Smooth muscle cell (in vitro differentiated cells): ENCODE data around the gene SLC14A1. TPM values are rescaled to one million over a fixed set of nuclear protein-coding genes. Genes with fewer than 3 reads are reported as not detected.

Experiments
- DNase-seq: peaks from one replicate; lab custom pipeline; 2025; ENCODE audit not compliant: unreplicated experiment; lab: John Stamatoyannopoulos, UW
- H2AFZ ChIP-seq: fragments of 200-600 bp; sonication (generic); 2 replicates; pipeline ENCODE4 v1.6.0; 2016; ENCODE audit warnings: antibody characterized with exemption, low read depth, mild to moderate bottlenecking
- H3F3A ChIP-seq: fragments of 200-600 bp; sonication (generic); 2 replicates; pipeline ENCODE4 v1.6.0; 2017; ENCODE audit warnings: antibody characterized with exemption, low read depth
- H3K27ac ChIP-seq: fragments of 200-600 bp; sonication (generic); 2 replicates; pipeline ENCODE4 v1.5.1; 2016; ENCODE audit warnings: low read depth, mild to moderate bottlenecking
- H3K27me3 ChIP-seq: fragments of 200-600 bp; sonication (generic); 2 replicates; pipeline ENCODE4 v1.6.1; 2016; ENCODE audit warnings: low read depth, mild to moderate bottlenecking
- H3K36me3 ChIP-seq: fragments of 200-600 bp; sonication (generic); 2 replicates; pipeline ENCODE4 v1.5.1; 2016; ENCODE audit warnings: low read depth
- H3K4me1 ChIP-seq: fragments of 200-600 bp; sonication (generic); 2 replicates; pipeline ENCODE4 v1.5.1; 2016; ENCODE audit warnings: low read depth
- H3K4me2 ChIP-seq: fragments of 200-600 bp; sonication (generic); 2 replicates; pipeline ENCODE4 v1.6.0; 2016; ENCODE audit warnings: mild to moderate bottlenecking
- H3K4me3 ChIP-seq: fragments of 200-600 bp; sonication (generic); 2 replicates; pipeline ENCODE4 v1.5.1; 2016; ENCODE audit warnings: mild to moderate bottlenecking
- H3K79me2 ChIP-seq: fragments of 200-600 bp; sonication (generic); 2 replicates; pipeline ENCODE4 v1.6.0; 2016; ENCODE audit warnings: low read depth, mild to moderate bottlenecking
- H3K9ac ChIP-seq: fragments of 200-600 bp; sonication (generic); 2 replicates; pipeline ENCODE4 v1.6.0; 2016; ENCODE audit warnings: low read depth
- H3K9me3 ChIP-seq: fragments of 200-600 bp; sonication (generic); replicated peaks from 2 replicates; pipeline ENCODE4 v1.5.1; 2016; ENCODE audit warnings: low read depth
- H4K20me1 ChIP-seq: fragments of 200-600 bp; sonication (generic); 2 replicates; pipeline ENCODE4 v1.6.0; 2016; ENCODE audit warnings: low read depth
- CTCF ChIP-seq: fragments of 200-600 bp; sonication (generic); IDR thresholded peaks from 2 replicates; pipeline ENCODE4 v1.5.1; 2017; ENCODE audit warnings: borderline replicate concordance, mild to moderate bottlenecking, antibody characterized with exemption; ENCODE audit not compliant: insufficient read depth, poor library complexity, severe bottlenecking
- WGBS: methylation state at CpG from one replicate; pipeline ENCODE4 v1.1.7; 2016; ENCODE audit warnings: low lambda C conversion rate; 5-methylcytosine and 5-hydroxymethylcytosine counted together
- polyA plus RNA-seq: library from polyadenylated mRNA; unstranded; fragments of >200 nt; fragmentation: Nextera tagmentation; extraction: Ambion mirVana; gene quantifications from 2 replicates; pipeline ENCODE4 v1.2.1, GENCODE V29; 2016
- total RNA-seq: library from RNA; depleted of rRNA; stranded (reverse); fragments of >200 nt; gene quantifications from 2 replicates; pipeline ENCODE4 v1.2.3, GENCODE V29; 2014

The SLC14A1 gene
- total and polyA plus RNA-seq, 2 experiments from 2014 or later, result 20.0 to 37.9 TPM

DNA sequence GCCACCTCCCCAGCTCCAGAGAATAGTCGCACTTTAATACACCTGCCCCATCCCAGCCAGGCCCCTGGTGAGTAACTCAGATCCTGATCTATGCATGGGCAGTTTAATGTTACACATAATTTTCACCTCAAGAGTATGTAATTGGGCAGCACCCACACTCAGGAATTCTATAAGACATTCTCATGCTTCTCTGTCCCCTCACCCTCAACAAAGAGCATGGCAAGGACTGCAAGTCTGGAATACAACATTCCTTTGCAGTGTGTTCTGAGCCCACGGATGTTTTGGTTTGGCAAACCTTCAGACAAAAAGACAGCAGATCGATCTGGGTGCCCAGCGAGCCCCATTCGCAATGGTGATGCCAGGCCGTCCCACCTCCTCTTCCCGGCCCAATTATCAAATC lies 4.9 kb upstream of the SLC14A1 start:
- Histone ChIP-seq H4K20me1 (no peaks in the 10 kb centered on the region), H3K27ac (no peak overlapping the region), H3K4me3 (no peak overlapping the region), H3K79me2 (no peaks in the 10 kb centered on the region), H3K4me2 (no peak overlapping the region), H3K9ac (no peak overlapping the region), H3K4me1 (no peaks in the 10 kb centered on the region), H2AFZ (no peak overlapping the region), H3K27me3 (no peaks in the 10 kb centered on the region), H3K9me3 (no peaks in the 10 kb centered on the region), H3K36me3 (no peaks in the 10 kb centered on the region), H3F3A (no peaks in the 10 kb centered on the region)
- no peak for DNase-seq
- no peak for TF ChIP-seq CTCF
- WGBS, result 96% methylated on average over 7 of the region's 7 CpGs

DNA sequence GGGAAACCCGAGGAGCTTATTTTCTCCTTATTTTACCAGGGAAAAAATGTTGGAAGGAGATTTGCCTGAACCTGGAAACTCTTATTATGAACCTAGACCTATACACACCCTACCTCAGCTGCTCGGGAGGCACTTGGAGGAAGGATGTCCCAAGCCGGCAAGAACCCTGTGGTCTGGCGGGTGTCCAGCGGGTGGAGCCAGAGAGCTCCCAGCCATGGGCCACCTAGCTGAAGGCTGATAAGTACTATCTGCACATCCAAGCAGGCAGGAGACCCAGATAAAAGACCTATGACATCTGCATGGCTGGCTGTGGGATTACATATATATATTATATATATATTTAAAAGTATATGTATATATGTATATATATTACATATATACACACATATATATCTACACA lies 1.1 kb upstream of the SLC14A1 start:
- Histone ChIP-seq H3K27ac (no peak overlapping the region), H4K20me1 (no peaks in the 10 kb centered on the region), H3F3A (no peaks in the 10 kb centered on the region), H3K4me3 (no peak overlapping the region), H3K4me1 (no peaks in the 10 kb centered on the region), H3K9me3 (no peaks in the 10 kb centered on the region), H3K79me2 (no peaks in the 10 kb centered on the region), H3K27me3 (no peaks in the 10 kb centered on the region), H3K4me2 (no peak overlapping the region), H3K9ac (no peak overlapping the region), H2AFZ (no peak overlapping the region), H3K36me3 (no peaks in the 10 kb centered on the region)
- WGBS, result 4% methylated on average over 5 of the region's 5 CpGs
- DNase-seq, result peak; percentile 19
- peak; percentile 93 for TF ChIP-seq CTCF

DNA sequence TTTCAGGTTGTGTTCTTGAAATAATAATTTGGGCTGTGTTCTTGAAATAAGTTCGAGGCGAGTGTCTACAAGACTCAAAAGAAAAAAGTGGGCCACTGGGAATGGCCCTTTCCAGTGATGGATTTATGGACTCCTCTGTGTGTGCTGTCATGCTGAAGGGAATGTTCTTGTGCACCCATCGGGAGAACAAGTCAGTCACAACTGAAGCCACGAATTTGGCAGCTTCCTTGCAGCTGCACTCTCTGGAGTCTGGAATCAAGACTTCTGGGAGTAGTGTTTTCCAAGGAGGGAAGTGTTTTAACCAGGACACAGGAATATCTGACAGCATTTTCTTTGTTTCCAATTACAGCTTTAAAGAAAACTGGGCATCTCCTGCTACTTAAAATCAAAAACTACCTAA lies 620 bp downstream of the SLC14A1 start:
- Histone ChIP-seq H3K4me1 (no peaks in the 10 kb centered on the region), H3K9ac (no peak overlapping the region), H3K4me3 (no peak overlapping the region), H3K36me3 (no peaks in the 10 kb centered on the region), H3K27ac (no peak overlapping the region), H4K20me1 (no peaks in the 10 kb centered on the region), H3F3A (no peaks in the 10 kb centered on the region), H3K4me2 (peak overlapping the region; percentile 57), H3K79me2 (no peaks in the 10 kb centered on the region), H3K27me3 (no peaks in the 10 kb centered on the region), H3K9me3 (no peaks in the 10 kb centered on the region), H2AFZ (no peak overlapping the region)
- TF ChIP-seq CTCF, result no peak
- no peak for DNase-seq
- WGBS, result 77% methylated on average over 4 of the region's 4 CpGs

DNA sequence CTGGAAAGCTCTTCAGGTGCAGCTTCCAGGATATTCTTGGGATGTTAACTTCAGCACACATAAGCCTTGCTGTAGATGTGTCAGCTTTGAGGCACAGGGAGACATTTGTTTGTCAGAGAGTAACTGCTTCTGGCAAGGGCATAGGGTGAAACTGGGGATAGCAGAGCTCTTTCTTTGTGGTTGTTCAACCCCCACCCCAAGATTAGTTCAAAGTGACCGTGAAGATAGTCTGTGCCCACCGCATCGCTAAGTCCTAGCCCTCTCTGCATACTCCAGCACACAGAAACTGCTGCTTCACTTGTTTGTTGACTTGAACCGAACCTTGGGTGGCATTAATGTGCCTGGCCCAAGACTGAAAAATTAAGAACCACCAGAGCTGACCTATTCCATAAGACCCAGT lies 1.4 kb downstream of the SLC14A1 start:
- Histone ChIP-seq H3K4me2 (peak overlapping the region; percentile 57), H3K27me3 (no peaks in the 10 kb centered on the region), H3K9me3 (no peaks in the 10 kb centered on the region), H3K79me2 (no peaks in the 10 kb centered on the region), H2AFZ (no peak overlapping the region), H3F3A (no peaks in the 10 kb centered on the region), H3K36me3 (no peaks in the 10 kb centered on the region), H3K9ac (no peak overlapping the region), H3K4me3 (no peak overlapping the region), H3K27ac (no peak overlapping the region), H4K20me1 (no peaks in the 10 kb centered on the region), H3K4me1 (no peaks in the 10 kb centered on the region)
- 63% methylated on average over 4 of the region's 4 CpGs for WGBS
- no peak for TF ChIP-seq CTCF
- no peak for DNase-seq
